K562 (cell line): Measurements from ENCODE around the gene RNF19B. TPM values are rescaled to one million over a fixed set of nuclear protein-coding genes. Genes with fewer than 3 reads are reported as not detected.

Experiments
- ATAC-seq: fragments of 200-7000 bp; cut with Tn5 transposase; 3 replicates; pipeline ENCODE4 v1.9.1; 2020; ENCODE audit warnings: moderate library complexity
- BruUV-seq: library from RNA; stranded (reverse); fragments of 400-500 nt; replicated peaks from 2 replicates; lab custom pipeline; 2021; lab: Mats Ljungman, UMichigan
- CTCF ChIA-PET: fragments of 300-600 bp; formaldehyde crosslinking; extraction: SDS; loops from one replicate; lab custom pipeline; 2021; ENCODE audit warnings: low intra/inter-chr PET ratio; lab: Yijun Ruan, JAX
- POLR2A ChIA-PET: fragments of 300-600, 350-650 bp; sonication (Branson Sonifier 250); formaldehyde crosslinking; extraction: SDS; loops from one replicate; lab custom pipeline; 2021; ENCODE audit warnings: antibody characterized with exemption, inconsistent platforms; lab: Yijun Ruan, JAX
- DNase-seq, 4 experiments: peaks; one replicate each; pipeline versions ENCODE4 v3.0.0 to v3.0.0-alpha.2; 2011 to 2018; ENCODE audit warnings: low spot score in 3 of 4, mixed read lengths in 3 of 4; ENCODE audit errors: extremely low read depth in 1 of 4
- FAIRE-seq: peaks from 2 replicates; lab custom pipeline; 2011; peaks lifted over from hg19 to GRCh38; lab: Jason Lieb, UNC
- H2AFZ ChIP-seq: 2 replicates; pipeline ENCODE4 v1.6.0; 2011; ENCODE audit warnings: low read depth, low read length, control low read depth, inconsistent platforms
- H3K27ac ChIP-seq: fragments of 200-600 bp; 3 replicates; pipeline ENCODE4 v1.8.0; 2011; ENCODE audit warnings: low read depth, mild to moderate bottlenecking, control low read depth, inconsistent platforms, low read length, moderate library complexity, mixed read lengths; ENCODE audit errors: extremely low read depth
- H3K27me3 ChIP-seq, 2 experiments: fragments of 300-600 bp in 1 of 2; 2 replicates in 1 of 2; 3 replicates in 1 of 2; pipeline versions ENCODE4 v1.6.0 to v1.8.0; 2011; ENCODE audit warnings: inconsistent platforms in 2 of 2, low read length in 2 of 2, mild to moderate bottlenecking in 1 of 2, mixed read lengths in 1 of 2, moderate library complexity in 1 of 2; ENCODE audit not compliant: control insufficient read depth in 2 of 2, insufficient read depth in 2 of 2
- H3K36me3 ChIP-seq: fragments of 300-600 bp; 3 replicates; pipeline ENCODE4 v1.8.0; 2011; ENCODE audit warnings: mild to moderate bottlenecking, low read length, inconsistent platforms; ENCODE audit not compliant: control insufficient read depth, insufficient read depth
- H3K4me1 ChIP-seq, 2 experiments: fragments of 200-600 bp in 1 of 2; replicated peaks in 1 of 2; 2 replicates in 1 of 2; 3 replicates in 1 of 2; pipeline versions ENCODE4 v1.5.1 to v1.8.0; 2011; ENCODE audit warnings: inconsistent platforms in 2 of 2, low read length in 2 of 2, mild to moderate bottlenecking in 1 of 2, mixed read lengths in 1 of 2, moderate library complexity in 1 of 2; ENCODE audit not compliant: control insufficient read depth in 2 of 2, insufficient read depth in 2 of 2
- H3K4me2 ChIP-seq: 2 replicates; pipeline ENCODE4 v1.6.1; 2011; ENCODE audit warnings: low read length, control low read depth, inconsistent platforms, mixed read lengths; ENCODE audit not compliant: insufficient read depth
- H3K4me3 ChIP-seq: fragments of 200-600 bp; sonication (generic), shearing (Covaris generic); 2 replicates; pipeline ENCODE4 v1.5.1; 2016; ENCODE audit warnings: control low read depth, inconsistent platforms
- H3K79me2 ChIP-seq: fragments of 200-600 bp; 3 replicates; pipeline ENCODE4 v1.8.0; 2011; ENCODE audit warnings: low read length, inconsistent platforms; ENCODE audit not compliant: control insufficient read depth, insufficient read depth
- H3K9ac ChIP-seq, 2 experiments: 2 replicates each; pipeline versions ENCODE4 v1.6.0 to v1.6.1; 2011; ENCODE audit warnings: low read depth in 2 of 2, low read length in 2 of 2, control low read depth in 1 of 2, inconsistent platforms in 1 of 2, mild to moderate bottlenecking in 1 of 2, mixed read lengths in 1 of 2; ENCODE audit not compliant: insufficient read depth in 1 of 2
- H3K9me1 ChIP-seq: one replicate; pipeline ENCODE4 v1.6.0; 2011; ENCODE audit warnings: inconsistent platforms, mild to moderate bottlenecking, low read length, moderate library complexity; ENCODE audit not compliant: control insufficient read depth, insufficient read depth
- H3K9me3 ChIP-seq: replicated peaks from 2 replicates; pipeline ENCODE4 v1.5.1; 2011; ENCODE audit warnings: low read depth, low read length, inconsistent platforms; ENCODE audit not compliant: control insufficient read depth, insufficient read depth
- H4K20me1 ChIP-seq: replicated peaks from 2 replicates; pipeline ENCODE4 v1.6.1; 2011; ENCODE audit warnings: low read length, inconsistent platforms, mixed read lengths; ENCODE audit not compliant: control insufficient read depth, insufficient read depth
- CCAR2 ChIP-seq: fragments of 200-400 bp; formaldehyde crosslinking; IDR thresholded peaks from 2 replicates; pipeline ENCODE4 v1.6.1; 2017; ENCODE audit warnings: mild to moderate bottlenecking, low read depth, low read length
- NCOR1 ChIP-seq: fragments of 450-650 bp; IDR thresholded peaks from 2 replicates; pipeline ENCODE4 v1.6.1; 2016; ENCODE audit warnings: mild to moderate bottlenecking, moderate library complexity
- NELFE ChIP-seq: IDR thresholded peaks from 2 replicates; pipeline ENCODE4 v1.6.1; 2011; ENCODE audit warnings: mild to moderate bottlenecking; ENCODE audit not compliant: insufficient read depth, insufficient read length
- NFE2 ChIP-seq: IDR thresholded peaks from 2 replicates; pipeline ENCODE4 v1.6.1; 2014; ENCODE audit warnings: antibody characterized with exemption, low read depth
- SMARCE1 ChIP-seq: fragments of 450-650 bp; IDR thresholded peaks from 2 replicates; pipeline ENCODE4 v1.7.1; 2016; ENCODE audit warnings: mild to moderate bottlenecking
- TBP ChIP-seq: optimal IDR thresholded peaks from 2 replicates; pipeline ENCODE3; 2011; ENCODE audit warnings: low read depth, low read length, improper control_type of control experiment
- ZNF324 ChIP-seq: fragments of 250-450 bp; sonication (Bioruptor Pico); IDR thresholded peaks from 2 replicates; pipeline ENCODE4 v1.4.0; 2020; ENCODE audit warnings: mild to moderate bottlenecking
- ZNF407 ChIP-seq: fragments of 450-650 bp; IDR thresholded peaks from 2 replicates; pipeline ENCODE4 v1.6.1; 2016; ENCODE audit warnings: low read depth
- ZNF740 ChIP-seq, 3 experiments: fragments of 200-800 bp in 1 of 3; sonication (Bioruptor generic) in 1 of 3; sonication (generic) in 1 of 3; formaldehyde crosslinking in 1 of 3; IDR thresholded peaks; 2 replicates each; pipeline versions ENCODE4 v1.6.1 to v1.8.0; 2016 to 2022; ENCODE audit warnings: mild to moderate bottlenecking in 2 of 3, missing compliant biosample characterization in 2 of 3, missing genetic modification characterization in 2 of 3, missing genetic modification reagents in 1 of 3
- WGBS: fragments of 100-300 bp; shearing (Covaris generic); methylation state at CpG from one replicate; pipeline ENCODE4 v1.1.6; 2016; ENCODE audit warnings: low coverage, mixed read lengths; ENCODE audit not compliant: insufficient coverage; ENCODE audit errors: missing lambda C conversion rate; 5-methylcytosine and 5-hydroxymethylcytosine counted together
- in situ Hi-C: fragments of 300-500 bp; cut with MboI; formaldehyde crosslinking; loops from 4 replicates; pipeline ENCODE4 v1.15.0; 2018; ENCODE audit warnings: inconsistent platforms, mixed read lengths
- intact Hi-C: fragments of 100-400 bp; cut with micrococcal nuclease; formaldehyde crosslinking; loops from 2 replicates; pipeline ENCODE4 v1.14.2; 2022
- polyA plus RNA-seq, 8 experiments: library from polyadenylated mRNA; depleted of rRNA in 4 of 8; stranded (reverse) in 5 of 8; unstranded in 3 of 8; fragments of >200 nt; fragmentation: Nextera tagmentation in 2 of 8; fragmentation: Illumina TruSeq in 1 of 8; extraction: Ambion mirVana in 2 of 8; extraction: Trizol in 1 of 8; gene quantifications; 2 replicates each; pipeline versions ENCODE4 v1.2.1 to v1.2.3, GENCODE V29; 2011 to 2014; ENCODE audit warnings: inconsistent platforms in 1 of 8, missing spikeins in 1 of 8
- total RNA-seq, 7 experiments: library from RNA; depleted of rRNA in 6 of 7; stranded (reverse); fragments of >200 nt in 6 of 7; fragmentation: Illumina TruSeq in 2 of 7; extraction: Trizol in 2 of 7; gene quantifications; 2 replicates each; pipeline versions ENCODE4 v1.2.1 to v1.2.3, GENCODE V29; 2011 to 2021; ENCODE audit warnings: low replicate concordance in 1 of 7
- TF ChIP-seq, protein P1 (sequence below), 2 experiments: IDR thresholded peaks in 1 of 2; conservative IDR thresholded peaks in 1 of 2; 2 replicates each; pipeline ENCODE4 v1.6.1; 2016; ENCODE audit warnings: low read depth in 2 of 2, mild to moderate bottlenecking in 1 of 2, missing compliant biosample characterization in 1 of 2, missing genetic modification characterization in 1 of 2, moderate library complexity in 1 of 2

Gene RNF19B
- total and polyA plus RNA-seq, 9 of the 15 experiments (the other 6 are each of a cell fraction or from before 2014, with no cell fraction given), result 2.6 to 14.9 (median 10.1) TPM

DNA sequence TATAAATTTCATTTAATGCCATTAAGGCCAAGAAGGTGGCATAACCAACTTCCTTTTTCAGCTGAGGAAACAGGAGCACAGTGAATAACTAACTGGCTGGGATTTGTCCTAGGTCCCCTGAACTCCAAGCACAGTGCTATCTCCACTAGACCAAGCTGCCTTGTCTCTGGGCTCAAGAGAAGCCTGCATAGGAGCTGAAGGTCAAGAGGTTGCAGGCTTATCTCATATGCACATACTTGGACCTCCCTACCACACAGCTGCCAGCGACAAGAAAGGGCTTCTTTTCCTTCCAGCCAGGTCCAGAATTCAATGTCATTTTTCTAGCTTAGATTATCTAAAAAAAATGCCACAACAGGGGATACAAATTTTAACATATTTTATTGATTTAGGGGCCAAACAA, 45.0 kb upstream of the RNF19B start:
- peaks cover 59% of the 10 kb centered on the region for H4K20me1 ChIP-seq
- H3K27me3 ChIP-seq, result no peaks in the 10 kb centered on the region
- peak; percentile 96 for ATAC-seq
- H3K4me2 ChIP-seq, result 0 out of 2 replicates have a peak overlapping the region, but pooled peaks have one; percentile 7
- intact Hi-C loops, result loop anchor here (2.0 to 5.0 kb wide), 2 partner anchors 45 to 47 kb away; partner anchors contain the start of gene RNF19B
- 0% methylated on average over 1 of the region's 1 CpG for WGBS
- ChIA-PET CTCF (no interaction called here), POLR2A (interaction anchor here (0.7 to 8.3 kb wide), 15 partner anchors 9 to 128 kb away, joined by 3 to 95 read pairs (median 4); partner anchors contain the start of gene RNF19B)
- H3K9me1 ChIP-seq, result peaks cover 7% of the 10 kb centered on the region
- peaks cover 94% of the 10 kb centered on the region for H3K36me3 ChIP-seq
- no peak overlapping the region for H2AFZ ChIP-seq
- H3K9ac ChIP-seq, result no peak overlapping the region
- in situ Hi-C loops, result no loop called here
- H3K4me1 ChIP-seq, result peaks cover 7 to 59% of the 10 kb centered on the region in 2 experiments
- FAIRE-seq, result peak; percentile 98
- H3K4me3 ChIP-seq, result no peak overlapping the region
- no TSS peak for BruUV-seq
- H3K27ac ChIP-seq, result no peak overlapping the region
- H3K9me3 ChIP-seq, result no peaks in the 10 kb centered on the region
- DNase-seq, result peak; percentile 83 to 96 (median 88)
- peaks cover 3% of the 10 kb centered on the region; the same call in 2 of the 3 replicates for H3K79me2 ChIP-seq
- TF ChIP-seq CCAR2, result no peak
- no peak for TF ChIP-seq ZNF324 (CRISPR knock-in tag)
- peak; percentile 90 for TF ChIP-seq SMARCE1
- TF ChIP-seq ZNF740 (CRISPR knock-in tag; IDR thresholded peaks at IDR 0.05), result no peak
- TF ChIP-seq ZNF740 (tag; IDR thresholded peaks at IDR 0.05), result no peak
- peak; percentile 96 for TF ChIP-seq NCOR1
- no peak for TF ChIP-seq NELFE
- no peak for TF ChIP-seq NFE2
- TF ChIP-seq, protein P1, sequence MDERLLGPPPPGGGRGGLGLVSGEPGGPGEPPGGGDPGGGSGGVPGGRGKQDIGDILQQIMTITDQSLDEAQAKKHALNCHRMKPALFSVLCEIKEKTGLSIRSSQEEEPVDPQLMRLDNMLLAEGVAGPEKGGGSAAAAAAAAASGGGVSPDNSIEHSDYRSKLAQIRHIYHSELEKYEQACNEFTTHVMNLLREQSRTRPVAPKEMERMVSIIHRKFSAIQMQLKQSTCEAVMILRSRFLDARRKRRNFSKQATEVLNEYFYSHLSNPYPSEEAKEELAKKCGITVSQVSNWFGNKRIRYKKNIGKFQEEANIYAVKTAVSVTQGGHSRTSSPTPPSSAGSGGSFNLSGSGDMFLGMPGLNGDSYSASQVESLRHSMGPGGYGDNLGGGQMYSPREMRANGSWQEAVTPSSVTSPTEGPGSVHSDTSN (CRISPR knock-in tag; IDR thresholded peaks at IDR 0.05; ENCODE audit: low read depth), result no peak
- TF ChIP-seq, protein P1 (tag; conservative IDR thresholded peaks at IDR 0.05; ENCODE audit: low read depth), result peak; percentile 42; the same call in 1 of the 2 replicates
- no peak for TF ChIP-seq TBP
- TF ChIP-seq ZNF407, result no peak
